Dendritic cell treated with granulocyte-macrophage colony-stimulating factor and Interleukin-4, amounts not matched to agents 40 ng/mL and 50 ng/mL, for 4 days (primary cell): ENCODE data around the gene CASKIN1.

Source experiments
- H3K27ac Mint-ChIP-seq: one replicate; pipeline ENCODE4 v1.8.0; 2022; ENCODE audit warnings: mild to moderate bottlenecking, mixed read lengths
- H3K27me3 Mint-ChIP-seq: one replicate; pipeline ENCODE4 v1.8.0; 2022; ENCODE audit warnings: mild to moderate bottlenecking, mixed read lengths
- H3K36me3 Mint-ChIP-seq: one replicate; pipeline ENCODE4 v1.8.0; 2022; ENCODE audit warnings: low read depth, mixed read lengths
- H3K4me1 Mint-ChIP-seq: one replicate; pipeline ENCODE4 v1.8.0; 2022; ENCODE audit warnings: low read depth, mixed read lengths
- H3K4me3 Mint-ChIP-seq: one replicate; pipeline ENCODE4 v1.8.0; 2022; ENCODE audit warnings: mild to moderate bottlenecking, moderate library complexity, mixed read lengths
- H3K9me3 Mint-ChIP-seq: one replicate; pipeline ENCODE4 v1.8.0; 2022; ENCODE audit warnings: mixed read lengths
- intact Hi-C: fragments of 100-400 bp; cut with micrococcal nuclease; formaldehyde crosslinking; loops from one replicate; pipeline ENCODE4 v1.15.0; 2022

The CASKIN1 gene

GRCh38 chr16:2159175-2159838, 37.1 kb downstream of the CASKIN1 start:
- Mint-ChIP-seq H3K4me1 (peaks cover 52% of the 10 kb centered on the region), H3K4me3 (no peak overlapping the region), H3K9me3 (no peaks in the 10 kb centered on the region), H3K27ac (peak overlapping the region; percentile 50), H3K27me3 (no peaks in the 10 kb centered on the region), H3K36me3 (peaks cover 71% of the 10 kb centered on the region)
- intact Hi-C loops: no loop called here

DNA sequence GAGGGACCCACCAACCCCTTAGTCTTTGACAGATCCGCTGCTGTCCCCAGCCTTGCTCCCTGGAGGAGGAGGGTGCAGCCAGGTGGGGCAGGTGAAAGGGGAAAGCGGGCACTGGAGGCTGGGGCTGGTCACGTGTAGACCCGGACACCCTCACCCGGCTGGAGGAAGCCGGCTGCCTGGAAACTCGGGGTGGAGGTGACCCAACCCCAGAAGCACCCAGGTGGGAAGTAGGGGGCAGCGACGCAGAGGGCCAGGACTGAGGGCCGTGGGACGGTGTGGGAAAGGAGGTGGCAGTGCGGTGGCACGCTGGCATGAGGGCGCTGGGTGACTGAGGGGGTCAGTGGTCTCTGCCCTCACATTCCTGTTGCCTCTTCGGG, 38.2 kb downstream of the CASKIN1 start:
- H3K4me1 Mint-ChIP-seq: peaks cover 63% of the 10 kb centered on the region

DNA sequence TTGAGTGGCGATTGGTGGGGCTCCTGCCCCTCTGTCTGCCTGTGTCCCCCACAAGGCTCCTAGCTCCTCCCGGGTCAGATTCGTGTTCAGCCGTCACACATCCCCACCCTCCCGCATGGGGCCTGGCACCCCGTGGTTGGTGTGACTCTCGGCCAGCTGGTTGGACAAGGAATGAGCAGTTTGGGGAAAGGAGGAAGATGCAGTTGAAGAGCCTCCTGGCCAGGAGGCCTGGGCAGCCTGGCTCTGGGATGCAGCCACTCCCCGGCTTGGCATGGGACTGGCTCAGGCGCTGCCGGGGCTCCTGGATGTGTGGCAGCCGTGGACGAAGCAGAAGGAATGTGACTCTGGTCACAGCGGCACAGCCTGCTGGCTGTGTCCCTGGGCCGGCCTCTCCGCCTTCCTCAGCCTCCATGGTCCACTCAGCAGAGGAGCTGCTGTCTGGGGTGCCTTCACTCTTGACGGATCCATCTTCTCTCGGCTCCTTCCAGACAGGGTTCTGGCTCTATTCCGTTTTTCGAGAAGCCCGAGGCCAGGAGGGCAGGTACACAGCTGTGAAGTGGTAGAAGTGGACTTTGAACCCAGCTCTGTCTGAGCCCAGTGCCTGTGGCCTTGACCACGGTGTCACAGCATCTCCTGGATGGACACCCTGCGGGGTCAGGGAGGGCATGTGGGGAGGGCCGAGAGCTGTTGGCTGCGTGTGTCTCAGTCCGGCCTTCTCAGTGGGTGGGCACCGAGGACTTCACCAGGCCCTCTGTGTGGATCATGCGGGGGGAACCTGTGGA, 38.7 kb downstream of the CASKIN1 start:
- Mint-ChIP-seq H3K27ac (peak overlapping the region; percentile 50), H3K4me1 (peaks cover 68% of the 10 kb centered on the region), H3K27me3 (peaks cover 1% of the 10 kb centered on the region), H3K36me3 (peaks cover 71% of the 10 kb centered on the region), H3K9me3 (no peaks in the 10 kb centered on the region), H3K4me3 (peak overlapping the region; percentile 33)
- intact Hi-C loops: no loop called here

More for the DNA sequence above, 38.2 kb downstream of the CASKIN1 start:
- no peaks in the 10 kb centered on the region for H3K9me3 Mint-ChIP-seq
- peak overlapping the region; percentile 50 for H3K27ac Mint-ChIP-seq
- intact Hi-C loops: no loop called here
- H3K36me3 Mint-ChIP-seq: peaks cover 71% of the 10 kb centered on the region
- no peaks in the 10 kb centered on the region for H3K27me3 Mint-ChIP-seq
- no peak overlapping the region for H3K4me3 Mint-ChIP-seq

DNA sequence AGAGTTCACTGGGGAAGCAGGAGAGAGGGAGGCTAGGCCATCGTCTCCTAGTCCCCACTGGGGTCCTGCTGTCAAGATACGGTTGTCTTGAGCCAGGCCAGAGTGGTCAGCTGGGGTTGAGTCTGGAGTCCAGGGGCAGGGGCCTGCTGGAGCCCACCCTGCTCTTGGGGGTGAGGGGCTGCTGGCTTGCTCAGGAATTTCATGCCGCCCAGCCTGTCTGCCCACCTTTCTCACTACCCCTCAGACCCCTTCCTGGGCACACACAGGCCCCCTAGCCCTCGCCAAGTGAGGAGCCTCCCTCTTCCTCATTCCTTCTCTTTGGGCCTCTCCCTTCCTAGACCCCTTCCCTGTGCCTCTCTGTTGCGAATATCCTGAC, 39.6 kb downstream of the CASKIN1 start:
- H3K4me1 Mint-ChIP-seq: peaks cover 67% of the 10 kb centered on the region
- no peaks in the 10 kb centered on the region for H3K9me3 Mint-ChIP-seq
- H3K36me3 Mint-ChIP-seq: peaks cover 71% of the 10 kb centered on the region
- peak overlapping the region; percentile 95 for H3K27ac Mint-ChIP-seq
- intact Hi-C loops: no loop called here
- peaks cover 4% of the 10 kb centered on the region for H3K27me3 Mint-ChIP-seq
- H3K4me3 Mint-ChIP-seq: peak overlapping the region; percentile 99

GRCh38 chr16:2155977-2156848, 40.2 kb downstream of the CASKIN1 start:
- Mint-ChIP-seq H3K4me3 (peak overlapping the region; percentile 99), H3K4me1 (peaks cover 71% of the 10 kb centered on the region), H3K36me3 (peaks cover 71% of the 10 kb centered on the region), H3K27ac (peak overlapping the region; percentile 95), H3K27me3 (peaks cover 10% of the 10 kb centered on the region), H3K9me3 (no peaks in the 10 kb centered on the region)
- intact Hi-C loops: loop anchor here (1.0 to 2.0 kb wide), 2 partner anchors 49 to 59 kb away; partner anchors contain the start of genes MLST8 and PGP

DNA sequence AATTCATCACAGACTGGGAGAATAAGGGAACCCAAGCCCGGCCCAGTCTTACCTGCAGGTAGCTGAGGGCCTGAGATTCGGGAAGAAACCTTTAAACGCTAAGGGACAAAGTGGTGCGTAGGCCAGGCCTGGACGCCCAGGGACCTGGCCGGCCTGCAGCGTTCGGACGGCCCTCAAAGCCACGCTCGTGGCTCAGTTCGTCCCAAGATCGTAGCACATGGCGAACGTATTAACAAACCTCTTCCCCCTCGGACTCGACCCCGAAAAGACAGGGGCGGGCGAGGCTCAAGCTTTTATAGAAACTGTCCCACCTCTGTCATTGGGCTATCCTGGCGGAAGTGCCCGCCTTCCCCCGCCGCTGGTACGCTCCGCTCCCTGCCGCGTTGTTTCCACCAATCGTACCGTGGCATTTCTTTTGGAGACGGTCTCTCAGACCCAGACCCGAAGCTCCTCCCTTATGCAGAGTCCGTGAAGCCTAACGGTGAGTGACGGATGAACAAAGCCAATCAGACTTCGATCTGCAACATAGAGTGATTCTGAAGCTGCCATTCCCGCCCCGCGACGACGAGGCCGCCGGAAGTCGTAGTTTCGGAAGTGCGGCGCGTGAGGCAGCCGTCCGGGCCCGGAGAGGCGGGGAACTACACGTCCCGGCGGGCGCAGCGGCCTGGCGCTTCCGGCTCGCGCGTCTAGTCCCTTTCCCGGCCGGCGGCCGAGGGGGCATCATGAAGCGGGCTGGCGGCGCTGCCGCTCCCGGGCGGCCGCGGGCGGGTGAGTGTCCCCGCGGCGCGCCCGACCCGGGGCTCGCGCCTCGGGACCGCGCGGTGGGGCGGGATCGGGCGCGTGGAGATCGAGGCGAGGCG, 41.1 kb downstream of the CASKIN1 start, which contains the start of gene TRAF7:
Gene TRAF7 (plus strand): TSS at position 692 of the 860 bp plus-strand sequence. CDS start 8,139 bp downstream, outside the sequence.
- Mint-ChIP-seq H3K36me3 (peaks cover 77% of the 10 kb centered on the region), H3K4me1 (peaks cover 76% of the 10 kb centered on the region), H3K4me3 (peak within 1 kb of the TSS; percentile 99), H3K27me3 (peaks cover 19% of the 10 kb centered on the region), H3K27ac (peak within 1 kb of the TSS; percentile 95), H3K9me3 (no peaks in the 10 kb centered on the region)
- intact Hi-C loops: loop anchor here (1.0 to 2.0 kb wide), 2 partner anchors 50 to 59 kb away; partner anchors contain the start of genes MLST8 and PGP

GRCh38 chr16:2154533-2155090, 41.8 kb downstream of the CASKIN1 start:
- Mint-ChIP-seq H3K27me3 (peaks cover 26% of the 10 kb centered on the region), H3K9me3 (no peaks in the 10 kb centered on the region), H3K27ac (peak overlapping the region; percentile 95), H3K4me3 (peak overlapping the region; percentile 81), H3K4me1 (peaks cover 77% of the 10 kb centered on the region), H3K36me3 (peaks cover 82% of the 10 kb centered on the region)
- intact Hi-C loops: loop anchor here (1.0 to 2.0 kb wide), 2 partner anchors 51 to 60 kb away; partner anchors contain the start of genes MLST8 and PGP

DNA sequence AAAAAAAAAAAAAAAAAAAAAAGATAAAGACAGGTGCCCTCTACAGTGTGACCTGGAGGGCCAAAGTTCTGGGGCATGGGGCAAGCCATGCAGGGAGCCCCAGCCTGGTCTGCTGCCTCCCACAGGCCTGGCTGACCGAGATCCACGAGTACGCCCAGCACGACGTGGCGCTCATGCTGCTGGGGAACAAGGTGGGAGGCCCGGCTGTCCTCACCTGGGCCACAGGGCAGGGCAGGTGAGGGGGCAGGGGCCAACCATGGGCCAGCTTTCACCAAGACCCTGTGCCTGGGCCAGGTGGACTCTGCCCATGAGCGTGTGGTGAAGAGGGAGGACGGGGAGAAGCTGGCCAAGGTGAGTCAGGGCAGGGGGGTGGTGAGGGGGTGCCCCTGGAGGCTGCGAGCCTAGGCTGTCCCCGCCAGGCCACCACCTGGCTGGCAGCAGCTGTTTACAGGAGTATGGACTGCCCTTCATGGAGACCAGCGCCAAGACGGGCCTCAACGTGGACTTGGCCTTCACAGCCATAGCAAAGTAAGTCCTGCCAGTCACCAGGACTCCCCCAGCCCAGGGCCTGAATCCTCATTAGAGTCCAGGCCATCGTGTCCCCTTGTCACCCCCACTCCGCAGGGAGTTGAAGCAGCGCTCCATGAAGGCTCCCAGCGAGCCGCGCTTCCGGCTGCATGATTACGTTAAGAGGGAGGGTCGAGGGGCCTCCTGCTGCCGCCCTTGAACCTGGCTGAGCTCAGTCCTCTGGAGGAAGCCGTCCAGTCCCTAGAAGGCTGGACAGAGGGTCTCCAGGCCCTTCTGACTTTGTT, 43.5 kb downstream of the CASKIN1 start:
- Mint-ChIP-seq H3K4me3 (peak overlapping the region; percentile 81), H3K27me3 (peaks cover 35% of the 10 kb centered on the region), H3K4me1 (peaks cover 70% of the 10 kb centered on the region), H3K36me3 (peaks cover 70% of the 10 kb centered on the region), H3K27ac (peak overlapping the region; percentile 95), H3K9me3 (no peaks in the 10 kb centered on the region)
- intact Hi-C loops: loop anchor here (1.0 kb wide), 1 partner anchor 149 kb away; no protein-coding TSS in a partner anchor

DNA sequence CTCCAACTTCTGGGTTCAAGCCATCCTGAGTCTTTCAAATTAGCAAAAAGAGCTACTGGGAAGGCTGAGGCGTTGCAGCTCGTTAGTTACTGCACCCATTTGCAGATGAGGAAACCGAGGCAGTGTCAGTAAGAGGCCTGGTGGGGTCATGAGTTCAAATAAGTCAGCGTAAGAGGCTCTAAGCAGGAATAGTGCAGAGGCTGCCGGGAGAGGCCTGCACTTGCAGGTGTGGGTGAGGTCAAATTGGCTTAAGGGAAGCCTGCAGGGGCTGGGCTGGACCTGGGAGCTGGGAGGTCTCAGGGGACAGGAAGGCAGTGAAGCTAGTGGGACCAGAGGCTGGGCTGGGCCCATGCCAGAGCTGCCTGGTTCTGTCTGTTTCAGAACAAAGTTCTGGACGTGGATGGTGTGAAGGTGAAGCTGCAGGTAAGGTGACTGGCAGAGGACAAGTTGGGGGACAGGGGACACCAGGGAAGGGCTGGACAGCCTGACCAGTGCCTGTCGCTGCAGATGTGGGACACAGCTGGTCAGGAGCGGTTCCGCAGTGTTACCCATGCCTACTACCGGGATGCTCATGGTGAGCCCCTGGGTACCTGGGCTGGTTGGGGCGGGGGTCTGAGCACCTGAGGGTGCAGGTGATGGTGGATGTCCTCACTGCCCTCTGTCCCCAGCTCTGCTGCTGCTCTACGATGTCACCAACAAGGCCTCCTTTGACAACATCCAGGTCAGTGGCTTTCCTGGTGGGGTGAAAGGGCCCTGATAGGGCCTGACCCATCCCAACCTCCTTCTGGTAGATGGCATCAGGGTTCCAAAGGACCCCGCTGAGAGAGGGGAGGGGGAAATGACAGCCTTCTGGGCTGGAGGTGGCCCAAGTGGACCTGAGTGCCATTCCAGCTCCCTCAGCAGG, 45.0 kb downstream of the CASKIN1 start:
- Mint-ChIP-seq H3K27ac (no peak overlapping the region), H3K36me3 (peaks cover 61% of the 10 kb centered on the region), H3K4me1 (peaks cover 59% of the 10 kb centered on the region), H3K9me3 (no peaks in the 10 kb centered on the region), H3K4me3 (no peak overlapping the region), H3K27me3 (peaks cover 42% of the 10 kb centered on the region)
- intact Hi-C loops: no loop called here

DNA sequence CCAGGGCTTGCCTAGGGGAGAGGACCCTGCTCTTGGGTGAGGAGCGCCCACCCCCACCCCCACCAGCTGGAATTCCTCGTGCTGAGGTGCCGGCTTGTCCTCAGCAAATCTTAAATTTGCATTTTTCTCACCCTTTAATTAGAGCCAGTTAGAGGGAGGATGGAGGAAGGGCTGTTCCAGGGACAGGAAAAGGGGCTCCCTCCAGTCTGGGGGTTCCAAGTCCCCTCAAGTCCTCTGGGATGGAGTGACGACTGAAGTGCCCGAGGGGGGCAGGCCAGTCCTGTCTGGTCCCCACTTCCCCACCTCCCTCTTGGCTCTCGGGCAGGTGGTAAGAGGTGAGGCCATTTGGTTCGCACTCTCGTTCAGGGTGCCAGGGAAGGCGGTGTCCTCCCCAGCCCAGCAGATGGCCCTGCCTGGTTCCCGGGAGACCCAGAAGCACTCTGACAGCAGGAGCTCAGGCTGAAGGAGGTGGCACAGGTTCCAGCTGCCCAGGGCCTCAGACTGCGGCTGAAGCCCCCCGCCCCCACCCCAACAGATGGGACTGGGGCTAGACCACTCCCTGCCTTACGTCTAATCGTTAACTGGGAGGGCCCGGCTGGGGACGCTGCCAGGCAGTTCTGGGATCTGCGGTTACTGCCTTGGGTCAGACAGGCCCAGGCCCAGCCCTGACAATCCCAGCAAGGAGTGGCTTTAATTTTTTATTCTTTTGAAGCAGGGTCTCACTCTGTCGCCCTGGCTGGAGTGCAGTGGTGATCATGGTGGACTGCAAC, 45.8 kb downstream of the CASKIN1 start:
- intact Hi-C loops: no loop called here

More for the DNA sequence above, 45.8 kb downstream of the CASKIN1 start:
- H3K9me3 Mint-ChIP-seq: no peaks in the 10 kb centered on the region
- peaks cover 54% of the 10 kb centered on the region for H3K4me1 Mint-ChIP-seq
- H3K36me3 Mint-ChIP-seq: peaks cover 54% of the 10 kb centered on the region
- H3K27me3 Mint-ChIP-seq: peaks cover 42% of the 10 kb centered on the region
- no peak overlapping the region for H3K4me3 Mint-ChIP-seq
- H3K27ac Mint-ChIP-seq: no peak overlapping the region
